ENCODE results near the gene ENTPD7.
"Not testable (repeated sequence)": the region's sequence is repeated elsewhere in the genome, so short reads cannot be mapped to it uniquely, and the experiment has no call there.

The ENTPD7 gene

GRCh38 chr10:99621454-99622251 is 37.7 kb upstream of the ENTPD7 start:
- H2AFZ ChIP-seq (ENCODE audit: low read length): peak overlapping the region; percentile 91
- no peak for DNase-seq
- H3K9me2 ChIP-seq (replicated peaks; ENCODE audit: insufficient read depth, low read length): no peaks in the 10 kb centered on the region

DNA sequence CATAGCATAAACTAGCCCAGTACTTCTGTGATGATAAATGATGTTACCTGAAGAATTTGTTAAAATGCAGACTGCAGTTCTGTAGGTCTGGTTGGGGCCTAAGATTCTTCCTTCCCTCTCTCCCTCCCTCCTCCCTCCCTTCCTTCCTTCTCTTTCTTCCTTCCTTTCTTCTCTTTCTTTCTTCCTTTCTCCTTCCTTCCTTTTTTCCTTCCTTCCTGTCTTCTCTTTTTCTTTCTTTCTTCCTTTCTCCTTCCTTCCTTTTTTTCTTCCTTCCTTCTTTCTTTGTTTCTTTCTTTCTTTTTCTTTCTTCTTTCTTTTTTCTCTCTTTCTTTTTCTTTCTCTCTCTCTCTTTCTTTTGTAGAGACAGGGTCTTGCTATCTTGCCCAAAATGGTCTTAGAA is 35.4 kb upstream of the ENTPD7 start:
- H3K27me3 ChIP-seq (replicated peaks; ENCODE audit: insufficient read depth, low read length): no peaks in the 10 kb centered on the region
- no peak overlapping the region for H3K4me3 ChIP-seq (ENCODE audit: low read length)
- H3K79me2 ChIP-seq (ENCODE audit: low read length): peaks cover 10% of the 10 kb centered on the region
- H4K20me1 ChIP-seq (ENCODE audit: insufficient read depth, low read length): no peaks in the 10 kb centered on the region
- H3K9me2 ChIP-seq (replicated peaks; ENCODE audit: insufficient read depth, low read length): no peaks in the 10 kb centered on the region
- H3K27ac ChIP-seq (ENCODE audit: low read length): no peak overlapping the region
- TF ChIP-seq EZH2 (optimal IDR thresholded peaks at IDR 0.05; ENCODE audit: low read depth, low read length) (no peak), EZH2phosphoT487 (IDR thresholded peaks at IDR 0.05; ENCODE audit: low read length) (no peak)
- TF ChIP-seq, protein P1, sequence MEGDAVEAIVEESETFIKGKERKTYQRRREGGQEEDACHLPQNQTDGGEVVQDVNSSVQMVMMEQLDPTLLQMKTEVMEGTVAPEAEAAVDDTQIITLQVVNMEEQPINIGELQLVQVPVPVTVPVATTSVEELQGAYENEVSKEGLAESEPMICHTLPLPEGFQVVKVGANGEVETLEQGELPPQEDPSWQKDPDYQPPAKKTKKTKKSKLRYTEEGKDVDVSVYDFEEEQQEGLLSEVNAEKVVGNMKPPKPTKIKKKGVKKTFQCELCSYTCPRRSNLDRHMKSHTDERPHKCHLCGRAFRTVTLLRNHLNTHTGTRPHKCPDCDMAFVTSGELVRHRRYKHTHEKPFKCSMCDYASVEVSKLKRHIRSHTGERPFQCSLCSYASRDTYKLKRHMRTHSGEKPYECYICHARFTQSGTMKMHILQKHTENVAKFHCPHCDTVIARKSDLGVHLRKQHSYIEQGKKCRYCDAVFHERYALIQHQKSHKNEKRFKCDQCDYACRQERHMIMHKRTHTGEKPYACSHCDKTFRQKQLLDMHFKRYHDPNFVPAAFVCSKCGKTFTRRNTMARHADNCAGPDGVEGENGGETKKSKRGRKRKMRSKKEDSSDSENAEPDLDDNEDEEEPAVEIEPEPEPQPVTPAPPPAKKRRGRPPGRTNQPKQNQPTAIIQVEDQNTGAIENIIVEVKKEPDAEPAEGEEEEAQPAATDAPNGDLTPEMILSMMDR (IDR thresholded peaks at IDR 0.05; ENCODE audit: low read length): no peak
- peaks cover 22% of the 10 kb centered on the region for H3F3A ChIP-seq (ENCODE audit: insufficient read depth, low read length)
- H2AFZ ChIP-seq (ENCODE audit: low read length): no peak overlapping the region
- no peak for DNase-seq
- H3K9ac ChIP-seq (ENCODE audit: low read length): no peak overlapping the region
- H3K36me3 ChIP-seq (replicated peaks; ENCODE audit: insufficient read depth, low read length): no peaks in the 10 kb centered on the region
- no peaks in the 10 kb centered on the region for H3K9me3 ChIP-seq (replicated peaks; ENCODE audit: insufficient read depth, low read length)
- peaks cover 4% of the 10 kb centered on the region; the same call in 1 of the 2 replicates for H3K4me1 ChIP-seq (ENCODE audit: low read length)
- H3K4me2 ChIP-seq (ENCODE audit: low read depth, low read length): no peak overlapping the region

More at GRCh38 chr10:99621454-99622251, 37.7 kb upstream of the ENTPD7 start:
- H3K4me3 ChIP-seq (ENCODE audit: low read length): peak overlapping the region; percentile 79
- H3K27me3 ChIP-seq (replicated peaks; ENCODE audit: insufficient read depth, low read length): no peaks in the 10 kb centered on the region
- peaks cover 32% of the 10 kb centered on the region for H3K79me2 ChIP-seq (ENCODE audit: low read length)
- H4K20me1 ChIP-seq (ENCODE audit: insufficient read depth, low read length): peaks cover 7% of the 10 kb centered on the region; the same call in 1 of the 2 replicates
- peaks cover 14% of the 10 kb centered on the region for H3K4me1 ChIP-seq (ENCODE audit: low read length)
- H3K9me3 ChIP-seq (replicated peaks; ENCODE audit: insufficient read depth, low read length): no peaks in the 10 kb centered on the region
- H3F3A ChIP-seq (ENCODE audit: insufficient read depth, low read length): peaks cover 30% of the 10 kb centered on the region
- H3K36me3 ChIP-seq (replicated peaks; ENCODE audit: insufficient read depth, low read length): no peaks in the 10 kb centered on the region
- peak overlapping the region; percentile 94 for H3K4me2 ChIP-seq (ENCODE audit: low read depth, low read length)
- peak overlapping the region; percentile 94 for H3K9ac ChIP-seq (ENCODE audit: low read length)
- TF ChIP-seq, protein P1 (IDR thresholded peaks at IDR 0.05; ENCODE audit: low read length): no peak
- TF ChIP-seq EZH2 (optimal IDR thresholded peaks at IDR 0.05; ENCODE audit: low read depth, low read length): no peak
- TF ChIP-seq EZH2phosphoT487 (IDR thresholded peaks at IDR 0.05; ENCODE audit: low read length): no peak
- peak overlapping the region; percentile 94 for H3K27ac ChIP-seq (ENCODE audit: low read length)

GRCh38 chr10:99625124-99625523 is 34.2 kb upstream of the ENTPD7 start:
- H3K79me2 ChIP-seq (ENCODE audit: low read length); H3K27me3 ChIP-seq (replicated peaks; ENCODE audit: insufficient read depth, low read length); H3K4me1 ChIP-seq (ENCODE audit: low read length); H3K9me3 ChIP-seq (replicated peaks; ENCODE audit: insufficient read depth, low read length); H4K20me1 ChIP-seq (ENCODE audit: insufficient read depth, low read length); H3K36me3 ChIP-seq (replicated peaks; ENCODE audit: insufficient read depth, low read length); H3K4me2 ChIP-seq (ENCODE audit: low read depth, low read length); DNase-seq; H3K27ac ChIP-seq (ENCODE audit: low read length); H3K9ac ChIP-seq (ENCODE audit: low read length); H3K9me2 ChIP-seq (replicated peaks; ENCODE audit: insufficient read depth, low read length); H2AFZ ChIP-seq (ENCODE audit: low read length); H3K4me3 ChIP-seq (ENCODE audit: low read length): not testable (repeated sequence)
- peaks cover 13% of the 10 kb centered on the region for H3F3A ChIP-seq (ENCODE audit: insufficient read depth, low read length)
